NCI-H1436 treated with DMSO at 0.1 percent for 48 hours (cell line): ENCODE data around the gene C1QTNF9.
"Not testable (repeated sequence)": the region's sequence is repeated elsewhere in the genome, so short reads cannot be mapped to it uniquely, and the experiment has no call there.

Source experiments
- DNase-seq: peaks from one replicate; lab custom pipeline; 2025; lab: John Stamatoyannopoulos, UW

The C1QTNF9 gene

GRCh38 chr13:24282256-24282655 is 27.1 kb upstream of the C1QTNF9 start:
- no peak for DNase-seq

GRCh38 chr13:24284889-24285565 is 24.4 kb upstream of the C1QTNF9 start:
- DNase-seq, result no peak

- DNase-seq, result no peak
These were observed 22.8 kb upstream of the C1QTNF9 start for GRCh38 chr13:24286624-24287023.

DNA sequence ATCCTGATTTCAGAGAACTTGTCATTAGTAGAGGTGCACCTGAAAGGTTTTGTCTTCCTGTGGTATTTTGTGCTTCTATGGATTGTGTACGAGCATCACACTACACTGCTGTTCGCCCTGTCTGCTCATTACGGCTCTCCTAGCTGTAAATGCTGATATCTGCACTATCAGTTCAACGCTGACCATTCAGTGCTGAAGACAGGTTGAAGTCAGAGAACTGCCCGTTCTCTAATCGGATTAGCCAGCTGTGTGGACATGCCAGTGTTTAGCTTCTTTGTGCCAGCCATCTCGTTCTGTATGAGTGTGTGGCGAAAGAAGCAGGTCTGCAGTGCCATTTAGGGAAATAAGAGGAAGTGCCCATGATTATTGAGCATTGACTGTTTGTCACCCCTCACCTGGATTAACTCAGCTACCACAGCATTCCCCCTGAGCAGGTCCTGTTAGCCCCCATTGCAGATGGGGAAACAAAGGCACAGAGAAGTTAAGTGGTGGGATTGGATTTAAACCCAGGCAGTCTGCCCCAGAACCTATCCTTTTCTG is 21.6 kb upstream of the C1QTNF9 start:
- DNase-seq, result no peak

GRCh38 chr13:24288870-24289269 is 20.5 kb upstream of the C1QTNF9 start:
- no peak for DNase-seq

DNA sequence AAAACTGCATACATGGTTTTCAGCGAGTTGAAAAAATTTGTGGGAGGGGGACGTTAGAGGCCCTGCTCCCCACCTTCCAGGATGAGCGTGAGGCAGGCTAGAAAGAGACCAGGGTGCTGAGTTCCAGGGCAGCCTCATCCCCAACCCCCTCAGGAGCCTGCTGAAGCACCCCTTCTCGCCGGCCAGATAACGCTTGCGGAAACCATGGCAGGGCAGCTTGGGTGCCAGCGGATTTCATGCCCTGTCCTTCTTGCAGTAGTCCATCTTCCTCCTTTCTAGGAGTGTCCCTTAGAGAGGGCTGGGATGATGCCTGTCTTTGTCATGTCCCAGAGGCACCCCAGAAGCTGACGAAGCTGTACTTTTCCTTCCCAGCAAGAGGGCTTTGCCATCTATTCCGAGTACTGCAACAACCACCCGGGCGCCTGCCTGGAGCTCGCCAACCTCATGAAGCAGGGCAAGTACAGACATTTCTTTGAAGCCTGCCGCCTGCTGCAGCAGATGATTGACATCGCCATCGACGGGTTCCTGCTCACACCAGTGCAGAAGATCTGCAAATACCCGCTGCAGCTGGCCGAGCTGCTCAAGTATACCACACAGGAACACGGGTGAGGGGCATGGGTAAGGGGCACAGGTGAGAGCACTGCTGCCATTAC is 19.0 kb upstream of the C1QTNF9 start:
- DNase-seq, result no peak

DNA sequence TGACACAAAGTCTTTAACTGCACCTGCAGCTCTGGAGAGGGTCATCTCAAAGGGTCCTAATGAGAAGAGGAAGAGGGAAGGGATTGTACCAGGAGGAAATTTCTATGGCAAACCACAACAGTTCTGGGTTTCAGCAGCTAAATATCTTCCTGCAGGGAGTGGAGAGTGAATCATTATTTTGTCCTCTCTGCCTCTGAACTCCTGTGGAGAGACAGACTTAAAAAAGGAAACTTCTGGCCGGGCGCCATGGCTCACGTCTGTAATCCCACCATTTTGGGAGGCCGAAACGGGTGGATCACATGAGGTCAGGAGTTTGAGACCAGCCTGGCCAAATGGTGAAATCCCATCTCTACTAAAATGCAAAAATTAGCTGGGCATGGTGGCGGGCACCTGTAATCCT is 16.9 kb upstream of the C1QTNF9 start:
- no peak for DNase-seq

GRCh38 chr13:24293746-24294145 is 15.6 kb upstream of the C1QTNF9 start:
- DNase-seq, result no peak

GRCh38 chr13:24299488-24300114 is 9.8 kb upstream of the C1QTNF9 start:
- no peak for DNase-seq

DNA sequence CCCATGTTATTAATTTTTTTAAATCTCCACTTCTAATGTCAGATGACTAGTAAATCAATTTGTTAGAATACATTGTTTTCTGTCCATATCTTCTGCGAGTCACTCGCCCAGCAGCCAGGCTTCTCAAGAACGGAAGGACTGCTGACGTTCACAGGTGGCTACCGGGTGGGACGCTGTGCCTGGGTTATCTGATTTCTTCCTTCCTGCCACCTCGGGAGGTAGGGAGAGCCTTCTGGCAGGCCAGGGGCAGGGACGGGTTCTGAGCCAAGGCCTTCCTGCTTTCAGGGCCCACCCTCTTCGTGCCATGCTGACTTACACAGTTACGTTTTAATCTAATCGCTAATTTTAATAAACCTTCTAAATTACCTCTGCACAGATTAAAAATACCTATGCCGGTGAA is 7.9 kb upstream of the C1QTNF9 start:
- DNase-seq, result no peak

DNA sequence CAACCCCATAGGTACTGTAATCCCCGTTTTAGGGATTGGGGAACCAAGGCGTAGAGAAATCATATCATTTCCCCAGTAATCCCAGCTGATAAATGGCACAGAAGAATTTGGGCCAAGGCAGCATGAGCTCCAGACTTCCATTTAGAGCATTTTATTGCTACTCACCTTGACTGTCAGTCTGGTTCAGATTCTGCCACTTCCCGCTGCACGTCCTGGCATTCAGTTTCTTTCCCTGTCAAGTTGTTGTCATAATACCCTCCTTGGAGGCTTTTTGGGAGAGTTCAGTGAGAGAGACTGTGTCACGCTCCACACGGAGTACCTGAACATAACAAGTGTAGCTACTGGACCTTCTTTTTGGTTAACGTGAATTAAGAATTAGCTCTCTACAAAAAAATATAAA is 7.5 kb upstream of the C1QTNF9 start:
- DNase-seq, result no peak

GRCh38 chr13:24304620-24305019 is 4.8 kb upstream of the C1QTNF9 start:
- no peak for DNase-seq

DNA sequence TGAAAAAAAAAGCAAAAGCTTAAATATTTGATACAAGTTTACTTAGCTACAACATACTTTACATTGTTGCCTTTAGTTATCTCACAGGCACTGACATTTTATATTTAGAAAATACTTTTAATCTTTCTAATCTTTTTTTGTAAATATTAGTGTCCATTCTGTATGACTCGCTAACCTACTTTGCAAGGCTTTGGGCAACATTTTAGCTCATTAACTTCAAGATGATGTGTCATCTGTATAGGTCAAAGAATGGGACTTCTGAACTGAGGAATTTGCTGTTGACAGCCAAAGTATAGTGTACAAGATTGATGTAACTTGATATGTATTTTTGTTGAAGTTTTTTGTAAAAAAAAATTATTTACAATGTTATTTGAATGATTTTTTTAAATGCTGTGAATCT is 2.7 kb upstream of the C1QTNF9 start:
- no peak for DNase-seq

DNA sequence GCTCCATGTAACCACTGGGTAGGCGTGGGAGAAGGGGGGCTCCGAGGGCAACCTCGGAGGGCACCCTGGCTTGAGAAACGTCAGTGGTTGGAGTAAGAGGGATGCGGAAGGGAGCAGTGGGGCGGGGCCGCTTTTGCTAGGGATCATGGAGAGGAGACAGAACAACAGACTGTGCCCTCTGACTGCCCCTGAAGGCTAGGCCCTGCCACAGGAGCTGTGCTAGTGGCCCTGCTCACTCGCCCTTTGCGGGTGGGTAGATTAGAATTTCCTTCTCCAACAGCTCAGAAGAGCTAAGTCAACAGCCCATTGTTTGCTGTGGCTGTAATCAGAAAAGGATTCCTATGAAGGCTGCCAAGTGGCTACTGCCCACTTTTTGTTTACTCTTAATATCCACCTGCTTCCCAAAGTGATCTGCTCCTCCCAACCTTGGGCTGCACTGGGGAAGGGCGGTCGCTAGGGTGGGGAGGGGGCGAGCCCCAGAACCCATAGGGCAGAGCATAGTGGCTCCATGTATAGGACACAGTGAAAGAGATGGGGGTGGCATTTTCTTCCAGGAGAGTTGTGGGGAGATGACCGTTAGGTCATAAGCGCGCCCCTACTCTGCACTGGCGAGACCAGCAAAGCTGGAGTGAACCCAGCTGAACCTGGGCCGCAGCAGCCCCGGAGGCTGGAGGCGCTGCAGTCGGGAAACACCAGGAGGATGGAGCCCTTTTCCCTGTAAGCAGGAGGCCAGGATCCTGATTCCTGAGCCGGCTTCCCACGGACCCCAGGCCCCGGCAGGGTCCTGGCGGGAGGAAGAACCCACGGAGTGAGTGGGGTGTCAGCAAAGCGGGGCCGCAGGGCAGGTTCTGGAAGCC is 1.9 kb upstream of the C1QTNF9 start:
- no peak for DNase-seq

DNA sequence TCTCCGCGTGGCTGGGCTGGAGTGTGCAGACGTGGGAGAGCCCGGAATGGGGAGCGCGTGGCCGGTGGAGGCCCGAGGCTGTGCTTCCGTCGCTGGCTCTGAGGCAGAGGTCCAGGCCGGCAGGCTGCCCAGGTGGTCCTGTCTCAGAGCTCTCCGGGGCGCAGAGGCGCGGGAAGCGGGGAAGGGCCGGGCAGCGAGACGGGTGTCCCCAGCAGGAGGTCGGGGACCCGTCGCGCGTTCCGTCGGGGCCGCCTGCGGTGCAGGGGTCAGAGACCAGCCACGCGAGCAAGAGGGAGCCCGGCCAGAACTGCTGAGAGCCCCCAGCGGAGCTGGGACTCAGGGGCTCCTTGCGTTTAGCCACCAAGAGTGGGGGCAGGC is 1.3 kb upstream of the C1QTNF9 start:
- DNase-seq, result no peak

- no peak for DNase-seq
These were observed 826 bp upstream of the C1QTNF9 start for GRCh38 chr13:24308488-24309020.

GRCh38 chr13:24313439-24313838 is 4.1 kb downstream of the C1QTNF9 start:
- DNase-seq, result no peak

DNA sequence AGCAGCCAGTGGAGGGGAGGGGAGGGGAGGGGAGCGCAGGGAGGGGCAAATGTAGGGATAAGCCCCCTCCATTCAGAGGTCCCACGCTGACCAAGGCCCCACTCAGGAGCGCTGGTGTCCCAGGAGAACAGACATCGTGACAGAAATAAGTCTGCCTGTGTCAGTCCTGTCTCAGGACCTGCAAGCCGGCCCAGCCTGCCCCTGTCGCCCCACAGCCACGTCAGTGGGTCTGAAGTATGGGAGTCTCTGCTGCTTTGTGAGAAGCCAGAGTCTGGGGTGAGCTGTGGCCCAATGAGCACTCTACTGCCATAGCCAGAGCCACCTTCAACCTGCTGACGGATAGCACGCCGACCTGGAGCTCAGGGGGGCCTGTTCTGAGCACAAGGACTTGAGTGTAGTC is 8.5 kb downstream of the C1QTNF9 start:
- DNase-seq, result not testable (repeated sequence)

- not testable (repeated sequence) for DNase-seq
These were observed 9.5 kb downstream of the C1QTNF9 start for GRCh38 chr13:24318878-24319277.

- not testable (repeated sequence) for DNase-seq
These were observed 10.3 kb downstream of the C1QTNF9 start for GRCh38 chr13:24319641-24320040.

- DNase-seq, result not testable (repeated sequence)
These were observed 12.0 kb downstream of the C1QTNF9 start for GRCh38 chr13:24321416-24321815.

- not testable (repeated sequence) for DNase-seq
These were observed 13.1 kb downstream of the C1QTNF9 start for GRCh38 chr13:24322470-24322869.
